Hepatocyte (in vitro differentiated cells): Measurements from ENCODE around the gene CD19.

Experiments used
- EZH2 ChIP-seq: fragments of 200-600 bp; sonication (generic); IDR thresholded peaks from 2 replicates; pipeline ENCODE4 v1.6.1; 2016; ENCODE audit warnings: antibody characterized with exemption, mild to moderate bottlenecking, borderline replicate concordance
- EZH2phosphoT487 ChIP-seq: fragments of 200-600 bp; sonication (generic); IDR thresholded peaks from one replicate; pipeline ENCODE4 v1.6.1; 2018; ENCODE audit warnings: antibody characterized with exemption, mild to moderate bottlenecking, low read depth, moderate library complexity; ENCODE audit not compliant: unreplicated experiment, severe bottlenecking
- TF ChIP-seq, protein P1 (sequence below): fragments of 200-600 bp; sonication (generic); IDR thresholded peaks from 2 replicates; pipeline ENCODE4 v1.5.1; 2016; ENCODE audit warnings: antibody characterized with exemption, mild to moderate bottlenecking; ENCODE audit not compliant: poor library complexity

DNA sequence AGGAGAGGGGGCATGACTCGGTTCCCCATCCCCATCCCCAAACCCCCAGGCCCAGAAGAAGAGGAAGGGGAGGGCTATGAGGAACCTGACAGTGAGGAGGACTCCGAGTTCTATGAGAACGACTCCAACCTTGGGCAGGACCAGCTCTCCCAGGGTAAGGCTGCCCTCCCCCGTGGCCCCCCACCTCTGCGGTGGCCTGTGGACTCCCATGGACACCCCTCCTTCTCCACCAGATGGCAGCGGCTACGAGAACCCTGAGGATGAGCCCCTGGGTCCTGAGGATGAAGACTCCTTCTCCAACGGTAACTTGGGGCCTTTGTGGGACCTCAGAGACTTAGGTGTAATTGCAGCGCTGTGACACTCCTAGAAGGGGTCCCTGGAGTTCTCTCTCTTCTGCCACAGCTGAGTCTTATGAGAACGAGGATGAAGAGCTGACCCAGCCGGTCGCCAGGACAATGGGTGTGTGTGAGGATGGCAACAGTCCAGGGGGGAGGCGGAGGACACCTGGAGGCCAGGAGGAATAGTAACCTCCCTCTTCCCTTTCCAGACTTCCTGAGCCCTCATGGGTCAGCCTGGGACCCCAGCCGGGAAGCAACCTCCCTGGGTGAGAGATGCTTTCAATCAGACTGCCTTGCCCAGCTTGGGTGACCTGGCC lies 5.6 kb downstream of the CD19 start:
- no peak for TF ChIP-seq EZH2
- TF ChIP-seq, protein P1, sequence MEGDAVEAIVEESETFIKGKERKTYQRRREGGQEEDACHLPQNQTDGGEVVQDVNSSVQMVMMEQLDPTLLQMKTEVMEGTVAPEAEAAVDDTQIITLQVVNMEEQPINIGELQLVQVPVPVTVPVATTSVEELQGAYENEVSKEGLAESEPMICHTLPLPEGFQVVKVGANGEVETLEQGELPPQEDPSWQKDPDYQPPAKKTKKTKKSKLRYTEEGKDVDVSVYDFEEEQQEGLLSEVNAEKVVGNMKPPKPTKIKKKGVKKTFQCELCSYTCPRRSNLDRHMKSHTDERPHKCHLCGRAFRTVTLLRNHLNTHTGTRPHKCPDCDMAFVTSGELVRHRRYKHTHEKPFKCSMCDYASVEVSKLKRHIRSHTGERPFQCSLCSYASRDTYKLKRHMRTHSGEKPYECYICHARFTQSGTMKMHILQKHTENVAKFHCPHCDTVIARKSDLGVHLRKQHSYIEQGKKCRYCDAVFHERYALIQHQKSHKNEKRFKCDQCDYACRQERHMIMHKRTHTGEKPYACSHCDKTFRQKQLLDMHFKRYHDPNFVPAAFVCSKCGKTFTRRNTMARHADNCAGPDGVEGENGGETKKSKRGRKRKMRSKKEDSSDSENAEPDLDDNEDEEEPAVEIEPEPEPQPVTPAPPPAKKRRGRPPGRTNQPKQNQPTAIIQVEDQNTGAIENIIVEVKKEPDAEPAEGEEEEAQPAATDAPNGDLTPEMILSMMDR: no peak
- no peak for TF ChIP-seq EZH2phosphoT487
